ENCODE measurements around the gene RELN. TPM values are rescaled to one million over a fixed set of nuclear protein-coding genes. Genes with fewer than 3 reads are reported as not detected.
"Not testable (repeated sequence)": the region's sequence is repeated elsewhere in the genome, so short reads cannot be mapped to it uniquely, and the experiment has no call there.

RELN gene
- total RNA-seq, 1 experiment from 2014 or later: 0.02 TPM

DNA sequence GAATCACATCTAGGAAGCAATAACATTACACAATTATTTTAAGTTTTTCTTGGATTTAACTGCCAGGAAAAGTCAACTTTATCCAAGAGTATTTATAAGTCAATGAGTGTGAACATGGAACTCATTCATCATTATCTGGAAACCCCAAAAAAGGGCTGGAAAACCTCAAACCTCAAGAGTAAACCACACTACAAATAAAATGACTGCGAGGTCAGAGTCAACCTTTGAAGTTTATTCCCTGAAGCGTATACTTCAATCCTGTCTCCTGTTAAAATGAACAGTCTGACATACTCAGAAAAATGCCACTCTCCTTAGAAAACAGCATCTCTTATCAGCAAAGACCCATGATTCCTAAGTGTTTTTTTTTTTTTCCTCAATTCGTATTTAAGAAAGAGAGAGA is 86.5 kb downstream of the RELN start:
- no peaks in the 10 kb centered on the region for H4K20me1 ChIP-seq (ENCODE audit: control insufficient read depth, insufficient read depth, insufficient read length)
- H2AK5ac ChIP-seq (ENCODE audit: insufficient read length, low read length): no peak overlapping the region
- H4K91ac ChIP-seq (ENCODE audit: insufficient read length, low read depth, low read length): no peak overlapping the region
- H2AFZ ChIP-seq (ENCODE audit: low read length): no peak overlapping the region
- no CpG with 5 or more reads among the region's 3 CpGs for WGBS (ENCODE audit: extremely low coverage, insufficient read length, low lambda C conversion rate)
- H3K36me3 Mint-ChIP-seq (ENCODE audit: insufficient read depth in 1 of 3, low read depth in 3 of 3): no peaks in the 10 kb centered on the region; a peak in 1 of 7 replicates
- no peak overlapping the region for H3K56ac ChIP-seq (ENCODE audit: insufficient read length, low read depth, low read length)
- no peak overlapping the region for H4K5ac ChIP-seq (ENCODE audit: insufficient read length, low read depth, low read length)
- H3K79me1 ChIP-seq (ENCODE audit: insufficient read depth, low read depth, low read length, poor library complexity, severe bottlenecking): no peaks in the 10 kb centered on the region
- H3K27ac ChIP-seq (ENCODE audit: insufficient read length, low read depth, low read length): no peak overlapping the region
- DNase-seq: no peak
- H2BK120ac ChIP-seq (ENCODE audit: low read depth, low read length, poor library complexity, severe bottlenecking): no peak overlapping the region
- H3K79me2 ChIP-seq (ENCODE audit: insufficient read depth, low read length): no peaks in the 10 kb centered on the region
- TF ChIP-seq, protein P1, sequence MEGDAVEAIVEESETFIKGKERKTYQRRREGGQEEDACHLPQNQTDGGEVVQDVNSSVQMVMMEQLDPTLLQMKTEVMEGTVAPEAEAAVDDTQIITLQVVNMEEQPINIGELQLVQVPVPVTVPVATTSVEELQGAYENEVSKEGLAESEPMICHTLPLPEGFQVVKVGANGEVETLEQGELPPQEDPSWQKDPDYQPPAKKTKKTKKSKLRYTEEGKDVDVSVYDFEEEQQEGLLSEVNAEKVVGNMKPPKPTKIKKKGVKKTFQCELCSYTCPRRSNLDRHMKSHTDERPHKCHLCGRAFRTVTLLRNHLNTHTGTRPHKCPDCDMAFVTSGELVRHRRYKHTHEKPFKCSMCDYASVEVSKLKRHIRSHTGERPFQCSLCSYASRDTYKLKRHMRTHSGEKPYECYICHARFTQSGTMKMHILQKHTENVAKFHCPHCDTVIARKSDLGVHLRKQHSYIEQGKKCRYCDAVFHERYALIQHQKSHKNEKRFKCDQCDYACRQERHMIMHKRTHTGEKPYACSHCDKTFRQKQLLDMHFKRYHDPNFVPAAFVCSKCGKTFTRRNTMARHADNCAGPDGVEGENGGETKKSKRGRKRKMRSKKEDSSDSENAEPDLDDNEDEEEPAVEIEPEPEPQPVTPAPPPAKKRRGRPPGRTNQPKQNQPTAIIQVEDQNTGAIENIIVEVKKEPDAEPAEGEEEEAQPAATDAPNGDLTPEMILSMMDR (conservative IDR thresholded peaks at IDR 0.05): no peak
- H3K27ac Mint-ChIP-seq: no peak overlapping the region
- no peaks in the 10 kb centered on the region for H3K4me1 ChIP-seq (ENCODE audit: insufficient read depth, low read length)
- H3K4me3 Mint-ChIP-seq: no peak overlapping the region
- H3K9me3 Mint-ChIP-seq: no peaks in the 10 kb centered on the region
- H3K27me3 Mint-ChIP-seq (ENCODE audit: low read depth): peaks cover 3% of the 10 kb centered on the region
- H3K14ac ChIP-seq (ENCODE audit: insufficient read depth, low read length): no peak overlapping the region
- no peak overlapping the region for H3K18ac ChIP-seq (ENCODE audit: insufficient read length, low read depth, low read length)
- no peak overlapping the region for H3K4me2 ChIP-seq (ENCODE audit: insufficient read depth, insufficient read length, low read length)
- no peak overlapping the region for H2BK15ac ChIP-seq (ENCODE audit: low read depth, low read length)
- no peak overlapping the region for H2BK20ac ChIP-seq (ENCODE audit: low read depth, low read length, poor library complexity, severe bottlenecking)
- no peaks in the 10 kb centered on the region for H3K9me3 ChIP-seq (ENCODE audit: control insufficient read depth, low read depth, low read length)
- no peaks in the 10 kb centered on the region for H3K23me2 ChIP-seq (ENCODE audit: insufficient read length, low read depth, low read length, poor library complexity, severe bottlenecking)
- H4K8ac ChIP-seq (replicated peaks; ENCODE audit: insufficient read length, low read depth, low read length): no peak overlapping the region
- no peak overlapping the region for H2BK12ac ChIP-seq (ENCODE audit: insufficient read length, low read depth, low read length)
- no peaks in the 10 kb centered on the region for H3K4me1 Mint-ChIP-seq
- no peak overlapping the region for H3K23ac ChIP-seq (ENCODE audit: insufficient read length, low read depth, low read length)
- H3K27me3 ChIP-seq (ENCODE audit: insufficient read depth, low read length): no peaks in the 10 kb centered on the region
- no peak overlapping the region for H3T11ph ChIP-seq (ENCODE audit: low read length)
- no peak overlapping the region for H2BK5ac ChIP-seq (ENCODE audit: insufficient read length, low read length)
- no peak overlapping the region for H3K9ac ChIP-seq (ENCODE audit: extremely low read depth, insufficient read length, low read length)
- no peak overlapping the region for H3K4ac ChIP-seq (ENCODE audit: low read depth, low read length)

DNA sequence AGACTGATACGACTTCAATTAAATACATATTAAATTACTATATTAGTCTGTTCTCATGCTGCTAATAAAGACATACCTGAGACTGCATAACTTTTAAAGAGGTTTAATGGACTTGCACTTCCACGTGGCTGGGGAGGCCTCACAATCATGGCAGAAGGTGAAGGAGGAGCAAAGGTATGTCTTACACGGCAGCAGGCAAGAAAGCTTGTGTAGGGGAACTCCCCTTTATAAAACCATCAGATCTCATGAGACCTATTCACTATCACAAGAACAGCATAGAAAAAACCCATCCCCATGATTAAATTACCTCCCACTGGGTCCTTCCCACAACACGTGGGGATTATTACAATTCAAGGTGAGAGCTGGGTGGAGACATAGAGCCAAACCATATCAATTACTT is 92.6 kb downstream of the RELN start:
- H3K23me2 ChIP-seq (ENCODE audit: insufficient read length, low read depth, low read length, poor library complexity, severe bottlenecking); DNase-seq; H3K4me2 ChIP-seq (ENCODE audit: insufficient read depth, insufficient read length, low read length); H3K23ac ChIP-seq (ENCODE audit: insufficient read length, low read depth, low read length); H3K9ac ChIP-seq (ENCODE audit: extremely low read depth, insufficient read length, low read length); H2BK20ac ChIP-seq (ENCODE audit: low read depth, low read length, poor library complexity, severe bottlenecking); H3K79me2 ChIP-seq (ENCODE audit: insufficient read depth, low read length); H3K4me1 Mint-ChIP-seq; H2AFZ ChIP-seq (ENCODE audit: low read length); H3T11ph ChIP-seq (ENCODE audit: low read length); H3K27ac ChIP-seq (ENCODE audit: insufficient read length, low read depth, low read length); H3K9me3 Mint-ChIP-seq; H3K4ac ChIP-seq (ENCODE audit: low read depth, low read length); H2BK120ac ChIP-seq (ENCODE audit: low read depth, low read length, poor library complexity, severe bottlenecking); H3K4me3 Mint-ChIP-seq; H4K8ac ChIP-seq (replicated peaks; ENCODE audit: insufficient read length, low read depth, low read length); H3K4me1 ChIP-seq (ENCODE audit: insufficient read depth, low read length); H3K27ac Mint-ChIP-seq; H4K5ac ChIP-seq (ENCODE audit: insufficient read length, low read depth, low read length); H2AK5ac ChIP-seq (ENCODE audit: insufficient read length, low read length); H3K79me1 ChIP-seq (ENCODE audit: insufficient read depth, low read depth, low read length, poor library complexity, severe bottlenecking); H3K14ac ChIP-seq (ENCODE audit: insufficient read depth, low read length); H3K36me3 Mint-ChIP-seq (ENCODE audit: insufficient read depth in 1 of 3, low read depth in 3 of 3); H3K18ac ChIP-seq (ENCODE audit: insufficient read length, low read depth, low read length); H4K20me1 ChIP-seq (ENCODE audit: control insufficient read depth, insufficient read depth, insufficient read length); H3K27me3 ChIP-seq (ENCODE audit: insufficient read depth, low read length); H2BK12ac ChIP-seq (ENCODE audit: insufficient read length, low read depth, low read length); H3K9me3 ChIP-seq (ENCODE audit: control insufficient read depth, low read depth, low read length); H3K27me3 Mint-ChIP-seq (ENCODE audit: low read depth); H3K56ac ChIP-seq (ENCODE audit: insufficient read length, low read depth, low read length); H4K91ac ChIP-seq (ENCODE audit: insufficient read length, low read depth, low read length); H2BK15ac ChIP-seq (ENCODE audit: low read depth, low read length); H2BK5ac ChIP-seq (ENCODE audit: insufficient read length, low read length): not testable (repeated sequence)
- WGBS (ENCODE audit: extremely low coverage, insufficient read length, low lambda C conversion rate): no CpG with 5 or more reads among the region's 4 CpGs

All from H9 (cell line).